A549 (cell line): ENCODE results near the gene PTPRN2. TPM values are rescaled to one million over a fixed set of nuclear protein-coding genes. Genes with fewer than 3 reads are reported as not detected.

Source experiments
- ATAC-seq, 2 experiments: fragments of 200-7000 bp in 1 of 2; fragments of >200 bp in 1 of 2; cut with Nextera tagmentation in 1 of 2; cut with Tn5 transposase in 1 of 2; 3 replicates each; pipeline versions ENCODE4 v1.8.0 to v1.9.1; 2018 to 2020; ENCODE audit warnings: mild to moderate bottlenecking in 1 of 2, moderate library complexity in 1 of 2
- CTCF ChIA-PET: fragments of 300-600 bp; sonication (Branson Sonifier 250); formaldehyde crosslinking; extraction: SDS; loops from one replicate; lab custom pipeline; 2021; ENCODE audit warnings: antibody characterized with exemption, inconsistent platforms; lab: Yijun Ruan, JAX
- POLR2A ChIA-PET: fragments of 350-600 bp; formaldehyde crosslinking; extraction: SDS; loops from one replicate; lab custom pipeline; 2021; ENCODE audit warnings: antibody characterized with exemption, inconsistent platforms; lab: Yijun Ruan, JAX
- DNase-seq, 2 experiments: peaks; one replicate each; pipeline versions ENCODE4 v3.0.0 to v3.0.0-alpha.2; 2011 to 2016; ENCODE audit warnings: low read depth in 1 of 2, low spot score in 1 of 2
- FAIRE-seq: peaks from 2 replicates; lab custom pipeline; 2011; peaks lifted over from hg19 to GRCh38; lab: Jason Lieb, UNC
- H3K27ac ChIP-seq, 2 experiments: fragments of >200 bp; sonication (Bioruptor Twin); formaldehyde crosslinking; 3 replicates each; pipeline ENCODE4 v1.5.1; 2016 to 2017
- H3K4me1 ChIP-seq: fragments of >200 bp; sonication (Bioruptor Twin); formaldehyde crosslinking; 3 replicates; pipeline ENCODE4 v1.6.1; 2016
- H3K4me2 ChIP-seq: fragments of >200 bp; sonication (Bioruptor Twin); formaldehyde crosslinking; 3 replicates; pipeline ENCODE4 v1.6.1; 2016
- H3K4me3 ChIP-seq: fragments of >200 bp; sonication (Bioruptor Twin); formaldehyde crosslinking; 3 replicates; pipeline ENCODE4 v1.5.1; 2016
- H3K9me3 ChIP-seq: fragments of >200 bp; sonication (Bioruptor Twin); formaldehyde crosslinking; 3 replicates; pipeline ENCODE4 v1.6.1; 2016
- BHLHE40 ChIP-seq: IDR thresholded peaks from 2 replicates; pipeline ENCODE4 v1.6.1; 2012; ENCODE audit warnings: low read depth, low read length, inconsistent platforms
- CHD2 ChIP-seq: fragments of 150-350 bp; IDR thresholded peaks from 2 replicates; pipeline ENCODE4 v1.6.1; 2014; ENCODE audit warnings: low read length; ENCODE audit not compliant: partially characterized antibody
- CHD4 ChIP-seq: fragments of 200-600 bp; sonication (generic); IDR thresholded peaks from 2 replicates; pipeline ENCODE4 v1.6.1; 2016; ENCODE audit warnings: antibody characterized with exemption, mild to moderate bottlenecking, borderline replicate concordance
- CTCF ChIP-seq: fragments of >200 bp; sonication (Bioruptor Twin); formaldehyde crosslinking; IDR thresholded peaks from 3 replicates; pipeline ENCODE4 v1.5.1; 2016
- EHF ChIP-seq: fragments of 250-450 bp; sonication (Bioruptor Pico); IDR thresholded peaks from 2 replicates; pipeline ENCODE4 v1.5.0; 2020; ENCODE audit warnings: mild to moderate bottlenecking
- EHMT2 ChIP-seq: fragments of 200-600 bp; sonication (generic); IDR thresholded peaks from 2 replicates; pipeline ENCODE4 v1.6.1; 2016; ENCODE audit warnings: antibody characterized with exemption, low read depth, mild to moderate bottlenecking, moderate library complexity
- EP300 ChIP-seq, 2 experiments: fragments of >200 bp; sonication (Bioruptor Twin); formaldehyde crosslinking; IDR thresholded peaks; 2 replicates in 1 of 2; 3 replicates in 1 of 2; pipeline ENCODE4 v1.6.1; 2016 to 2017
- ESRRA ChIP-seq: fragments of 150-350 bp; IDR thresholded peaks from 2 replicates; pipeline ENCODE4 v1.6.1; 2014; ENCODE audit warnings: mild to moderate bottlenecking, low read length, borderline replicate concordance
- FOXS1 ChIP-seq: fragments of 250-450 bp; sonication (Bioruptor Pico); IDR thresholded peaks from 2 replicates; pipeline ENCODE4 v1.5.0; 2020; ENCODE audit warnings: mild to moderate bottlenecking, moderate library complexity
- HDAC2 ChIP-seq: fragments of 200-600 bp; sonication (generic); IDR thresholded peaks from 2 replicates; pipeline ENCODE4 v1.6.1; 2016
- HMGXB4 ChIP-seq: fragments of 250-450 bp; sonication (Bioruptor Pico); IDR thresholded peaks from 2 replicates; pipeline ENCODE4 v1.5.0; 2021; ENCODE audit warnings: mild to moderate bottlenecking, moderate library complexity, borderline replicate concordance
- JUNB ChIP-seq: fragments of >200 bp; sonication (Bioruptor Twin); formaldehyde crosslinking; IDR thresholded peaks from 2 replicates; pipeline ENCODE4 v1.6.1; 2016
- KDM1A ChIP-seq: fragments of 200-600 bp; sonication (generic); IDR thresholded peaks from 2 replicates; pipeline ENCODE4 v1.6.1; 2016; ENCODE audit warnings: low read depth, mild to moderate bottlenecking
- KDM5A ChIP-seq: fragments of 200-600 bp; sonication (generic); IDR thresholded peaks from 2 replicates; pipeline ENCODE4 v1.6.1; 2016; ENCODE audit warnings: antibody characterized with exemption, mild to moderate bottlenecking
- MAZ ChIP-seq: fragments of 150-350 bp; IDR thresholded peaks from 2 replicates; pipeline ENCODE4 v1.6.1; 2014; ENCODE audit warnings: antibody characterized with exemption, low read depth, low read length, borderline replicate concordance
- NR3C1 ChIP-seq: fragments of >200 bp; sonication (Bioruptor Twin); formaldehyde crosslinking; IDR thresholded peaks from 3 replicates; pipeline ENCODE4 v1.6.1; 2017
- POLR2A ChIP-seq: IDR thresholded peaks from 2 replicates; pipeline ENCODE4 v1.6.1; 2012; ENCODE audit warnings: mild to moderate bottlenecking, low read length
- RAD21 ChIP-seq, 2 experiments: fragments of >200 bp in 1 of 2; sonication (Bioruptor Twin) in 1 of 2; formaldehyde crosslinking in 1 of 2; IDR thresholded peaks in 1 of 2; conservative IDR thresholded peaks in 1 of 2; 2 replicates in 1 of 2; 3 replicates in 1 of 2; pipeline ENCODE4 v1.6.1; 2012 to 2018; ENCODE audit warnings: inconsistent platforms in 1 of 2
- REST ChIP-seq: fragments of 200-600 bp; sonication (generic); IDR thresholded peaks from 2 replicates; pipeline ENCODE4 v1.6.1; 2016; ENCODE audit warnings: antibody characterized with exemption, mild to moderate bottlenecking, moderate library complexity
- SMC3 ChIP-seq: fragments of >200 bp; sonication (Bioruptor Twin); formaldehyde crosslinking; IDR thresholded peaks from 3 replicates; pipeline ENCODE4 v1.6.1; 2018; ENCODE audit warnings: inconsistent platforms
- SREBF2 ChIP-seq: fragments of 450-650 bp; IDR thresholded peaks from 2 replicates; pipeline ENCODE4 v1.6.1; 2014; ENCODE audit warnings: mild to moderate bottlenecking, moderate library complexity
- TFCP2L1 ChIP-seq: fragments of 250-450 bp; sonication (Bioruptor Pico); IDR thresholded peaks from 2 replicates; pipeline ENCODE4 v1.5.0; 2021; ENCODE audit warnings: mild to moderate bottlenecking
- USF2 ChIP-seq: fragments of 450-650 bp; IDR thresholded peaks from 2 replicates; pipeline ENCODE4 v1.6.1; 2014; ENCODE audit warnings: antibody characterized with exemption
- ZC3H11A ChIP-seq: fragments of 450-650 bp; IDR thresholded peaks from 2 replicates; pipeline ENCODE4 v1.6.1; 2014; ENCODE audit warnings: antibody characterized with exemption, mild to moderate bottlenecking
- WGBS: methylation state at CpG from one replicate; pipeline ENCODE4 v1.1.6; 2017; ENCODE audit errors: missing lambda C conversion rate; 5-methylcytosine and 5-hydroxymethylcytosine counted together
- polyA plus RNA-seq, 4 experiments: library from polyadenylated mRNA; depleted of rRNA in 3 of 4; stranded (reverse); fragments of >200 nt; fragmentation: RNase III in 1 of 4; extraction: RNeasy Plus Mini Kit Qiagen cat#74134 plus additional on column Dnase treatment in 1 of 4; gene quantifications; 2 replicates in 3 of 4; 3 replicates in 1 of 4; pipeline ENCODE4 v1.2.3, GENCODE V29; 2011 to 2017
- TF ChIP-seq, protein P1 (sequence below): IDR thresholded peaks from 2 replicates; pipeline ENCODE4 v1.6.1; 2012

PTPRN2 gene
- polyA plus RNA-seq, 2 of the 4 experiments (the other 2 are of a cell fraction) = 0.41 to 1.2 TPM

- TF ChIP-seq HMGXB4 (no peak), EHF (CRISPR knock-in tag) (no peak)
These were observed 1093.8 kb downstream of the PTPRN2 start (continued) for GRCh38 chr7:157493776-157494175.

- ChIA-PET POLR2A (no interaction called here), CTCF (no interaction called here)
- H3K4me1 ChIP-seq = peaks cover 16% of the 10 kb centered on the region
- TF ChIP-seq REST (peak; percentile 79), CHD4 (no peak)
- TF ChIP-seq, all 56 proteins: peak for 1
- Histone ChIP-seq H3K27ac (peak overlapping the region in 1 of 2 experiments; percentile 7; a peak in 1 of 6 replicates), H3K4me2 (no peak overlapping the region), H3K9me3 (peaks cover 7% of the 10 kb centered on the region; the same call in 2 of the 3 replicates), H3K4me3 (no peak overlapping the region)
- ATAC-seq = peak; percentile 15 to 49; a peak in 3 of 6 replicates
- DNase-seq = no peak
- WGBS = 42% methylated on average over 5 of the region's 5 CpGs
- FAIRE-seq = no peak
These were observed 1094.6 kb downstream of the PTPRN2 start for GRCh38 chr7:157493017-157493416.

- Histone ChIP-seq H3K4me2 (peak overlapping the region; percentile 24; the same call in 2 of the 3 replicates), H3K9me3 (peaks cover 7% of the 10 kb centered on the region; the same call in 2 of the 3 replicates), H3K27ac (peak overlapping the region; percentile 62 to 82; a peak in 5 of 6 replicates), H3K4me3 (no peak overlapping the region), H3K4me1 (peaks cover 19% of the 10 kb centered on the region)
- ATAC-seq = peak; percentile 91 to 97
- ChIA-PET POLR2A (no interaction called here), CTCF (no interaction called here)
- FAIRE-seq = peak; percentile 68
- peak; percentile 77 to 96 for DNase-seq
- WGBS = 0% methylated on average over 8 of the region's 8 CpGs
- TF ChIP-seq POLR2A (no peak), EHMT2 (no peak), BHLHE40 (no peak), USF2 (no peak), MAZ (no peak), HDAC2 (no peak), TFCP2L1 (no peak), RAD21 (conservative IDR thresholded peaks at IDR 0.05 in 1 of 2, IDR thresholded peaks at IDR 0.05 in 1 of 2) (peak in 1 of 2 experiments; percentile 6; a peak in 1 of 5 replicates), CTCF (no peak), SREBF2 (no peak), HMGXB4 (no peak), SMC3 (no peak), KDM1A (no peak), EP300 (IDR thresholded peaks at IDR 0.05) (no peak), JUNB (peak; percentile 70), NR3C1 (no peak), ESRRA (no peak), FOXS1 (CRISPR knock-in tag) (no peak), KDM5A (no peak), CHD2 (no peak), ZC3H11A (no peak)
- TF ChIP-seq, protein P1, sequence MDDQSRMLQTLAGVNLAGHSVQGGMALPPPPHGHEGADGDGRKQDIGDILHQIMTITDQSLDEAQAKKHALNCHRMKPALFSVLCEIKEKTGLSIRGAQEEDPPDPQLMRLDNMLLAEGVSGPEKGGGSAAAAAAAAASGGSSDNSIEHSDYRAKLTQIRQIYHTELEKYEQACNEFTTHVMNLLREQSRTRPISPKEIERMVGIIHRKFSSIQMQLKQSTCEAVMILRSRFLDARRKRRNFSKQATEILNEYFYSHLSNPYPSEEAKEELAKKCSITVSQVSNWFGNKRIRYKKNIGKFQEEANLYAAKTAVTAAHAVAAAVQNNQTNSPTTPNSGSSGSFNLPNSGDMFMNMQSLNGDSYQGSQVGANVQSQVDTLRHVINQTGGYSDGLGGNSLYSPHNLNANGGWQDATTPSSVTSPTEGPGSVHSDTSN = no peak
These were observed 1097.1 kb downstream of the PTPRN2 start for GRCh38 chr7:157490465-157490912.
